ENCODE measurements around the gene CCDC57. TPM values are rescaled to one million over a fixed set of nuclear protein-coding genes. Genes with fewer than 3 reads are reported as not detected.

Gene CCDC57
- total and polyA plus RNA-seq, 9 of the 15 experiments (the other 6 are each of a cell fraction or from before 2014, with no cell fraction given) = 0.83 to 36.2 (median 13.6) TPM

- H4K20me1 ChIP-seq (replicated peaks; ENCODE audit: control insufficient read depth, insufficient read depth, low read length) = no peaks in the 10 kb centered on the region
- H3K79me2 ChIP-seq (ENCODE audit: control insufficient read depth, insufficient read depth, low read length) = no peaks in the 10 kb centered on the region
- TF ChIP-seq CAMTA2 (CRISPR knock-in tag; conservative IDR thresholded peaks at IDR 0.05) (no peak), ZNF263 (CRISPR knock-in tag; IDR thresholded peaks at IDR 0.05; ENCODE audit: borderline replicate concordance) (0 out of 2 replicates have a peak, but pooled peaks have one; percentile 5)
- no peaks in the 10 kb centered on the region for H3K27me3 ChIP-seq (ENCODE audit: control insufficient read depth in 2 of 2, insufficient read depth in 2 of 2, low read length in 2 of 2)
- peak overlapping the region; percentile 15 to 47; a peak in 3 of 4 replicates for H3K9ac ChIP-seq (ENCODE audit: insufficient read depth in 1 of 2, low read depth in 2 of 2, low read length in 2 of 2)
- intact Hi-C loops (cut with micrococcal nuclease) (no loop called here), in situ Hi-C loops (cut with MboI) (no loop called here)
- no peak overlapping the region for H3K4me2 ChIP-seq (ENCODE audit: insufficient read depth, low read length)
- no peak overlapping the region for H2AFZ ChIP-seq (ENCODE audit: low read depth, low read length)
- H3K9me3 ChIP-seq (replicated peaks; ENCODE audit: control insufficient read depth, insufficient read depth, low read depth, low read length) = no peaks in the 10 kb centered on the region
- POLR2A ChIA-PET = interaction anchor here (0.7 to 2.3 kb wide), 2 partner anchors 16 to 25 kb away, joined by 5 to 6 read pairs; no protein-coding TSS in a partner anchor
- DNase-seq (ENCODE audit: extremely low read depth in 1 of 4, low spot score in 3 of 4) (no peak), ATAC-seq (no peak), FAIRE-seq (no peak)
- 65% methylated on average over 15 of the region's 15 CpGs for WGBS (ENCODE audit: insufficient coverage, low coverage, missing lambda C conversion rate)
- no peak overlapping the region for H3K4me3 ChIP-seq
- H3K27ac ChIP-seq (ENCODE audit: extremely low read depth, low read depth, low read length) = no peak overlapping the region
- no peaks in the 10 kb centered on the region for H3K9me1 ChIP-seq (ENCODE audit: control insufficient read depth, insufficient read depth, low read length)
- H3K4me1 ChIP-seq (replicated peaks in 1 of 2; ENCODE audit: control insufficient read depth in 2 of 2, insufficient read depth in 2 of 2, low read length in 2 of 2) = peaks cover 17 to 66% of the 10 kb centered on the region in 2 experiments
- no peaks in the 10 kb centered on the region for H3K36me3 ChIP-seq (ENCODE audit: control insufficient read depth, insufficient read depth, low read length)
- CTCF ChIA-PET (ENCODE audit: low intra/inter-chr PET ratio) = no interaction called here
- BruUV-seq (replicated peaks) = no TSS peak
These were observed 13.6 kb upstream of the CCDC57 start for GRCh38 chr17:82226146-82226808.

- 54% methylated on average over 18 of the region's 24 CpGs for WGBS (ENCODE audit: insufficient coverage, low coverage, missing lambda C conversion rate)
- intact Hi-C loops (cut with micrococcal nuclease) = no loop called here
- H3K27ac ChIP-seq (ENCODE audit: extremely low read depth, low read depth, low read length) = no peak overlapping the region
- TF ChIP-seq ARNT (IDR thresholded peaks at IDR 0.05) (no peak), U2AF2 (optimal IDR thresholded peaks at IDR 0.05; ENCODE audit: low read depth, low read length) (no peak), BACH1 (tag; IDR thresholded peaks at IDR 0.05) (no peak), TCF15 (CRISPR knock-in tag; IDR thresholded peaks at IDR 0.05) (no peak), VEZF1 (CRISPR knock-in tag; IDR thresholded peaks at IDR 0.05) (peak; percentile 21; the same call in 1 of the 2 replicates), THAP12 (CRISPR knock-in tag; IDR thresholded peaks at IDR 0.05) (0 out of 2 replicates have a peak, but pooled peaks have one; percentile 7), NR1H2 (CRISPR knock-in tag; IDR thresholded peaks at IDR 0.05) (no peak)
These were observed 12.9 kb upstream of the CCDC57 start for GRCh38 chr17:82225368-82226029.

More at GRCh38 chr17:82225368-82226029, 12.9 kb upstream of the CCDC57 start:
- Histone ChIP-seq H3K79me2 (ENCODE audit: control insufficient read depth, insufficient read depth, low read length) (no peaks in the 10 kb centered on the region), H2AFZ (ENCODE audit: low read depth, low read length) (peak overlapping the region; percentile 35; the same call in 1 of the 2 replicates), H4K20me1 (replicated peaks; ENCODE audit: control insufficient read depth, insufficient read depth, low read length) (no peaks in the 10 kb centered on the region), H3K9me1 (ENCODE audit: control insufficient read depth, insufficient read depth, low read length) (no peaks in the 10 kb centered on the region), H3K36me3 (ENCODE audit: control insufficient read depth, insufficient read depth, low read length) (no peaks in the 10 kb centered on the region), H3K9me3 (replicated peaks; ENCODE audit: control insufficient read depth, insufficient read depth, low read depth, low read length) (no peaks in the 10 kb centered on the region), H3K4me2 (ENCODE audit: insufficient read depth, low read length) (0 out of 2 replicates have a peak overlapping the region, but pooled peaks have one; percentile 1), H3K4me3 (no peak overlapping the region), H3K4me1 (replicated peaks in 1 of 2; ENCODE audit: control insufficient read depth in 2 of 2, insufficient read depth in 2 of 2, low read length in 2 of 2) (peaks cover 15 to 58% of the 10 kb centered on the region in 2 experiments), H3K27me3 (ENCODE audit: control insufficient read depth in 2 of 2, insufficient read depth in 2 of 2, low read length in 2 of 2) (no peaks in the 10 kb centered on the region), H3K9ac (ENCODE audit: insufficient read depth in 1 of 2, low read depth in 2 of 2, low read length in 2 of 2) (peak overlapping the region in 1 of 2 experiments; percentile 82; a peak in 2 of 4 replicates)
- POLR2A ChIA-PET = interaction anchor here (0.6 to 2.3 kb wide), 2 partner anchors 17 to 22 kb away, joined by 3 to 6 read pairs; no protein-coding TSS in a partner anchor
- no peak for DNase-seq (ENCODE audit: extremely low read depth in 1 of 4, low spot score in 3 of 4)
- in situ Hi-C loops (cut with MboI) = no loop called here
- peak; percentile 25 for ATAC-seq
- BruUV-seq (replicated peaks) = no TSS peak
- CTCF ChIA-PET (ENCODE audit: low intra/inter-chr PET ratio) = no interaction called here
- FAIRE-seq = no peak
